Forelimb muscle (tissue), 1 donor: Measurements from ENCODE around the gene MYOM3. TPM values are rescaled to one million over a fixed set of nuclear protein-coding genes. Genes with fewer than 3 reads are reported as not detected.

Experiments
- DNase-seq: peaks from one replicate; pipeline ENCODE4 v3.0.0-alpha.2; 2013; ENCODE audit warnings: low read depth
- polyA plus RNA-seq: library from polyadenylated mRNA; unstranded; fragments of 120-200 nt; gene quantifications from one replicate; pipeline ENCODE4 v1.2.1, GENCODE V29; 2013; ENCODE audit not compliant: insufficient read length

MYOM3 gene
- polyA plus RNA-seq, 1 donor: 425 TPM

GRCh38 chr1:24096009-24096738 lies 15.8 kb downstream of the MYOM3 start:
- DNase-seq: no peak

DNA sequence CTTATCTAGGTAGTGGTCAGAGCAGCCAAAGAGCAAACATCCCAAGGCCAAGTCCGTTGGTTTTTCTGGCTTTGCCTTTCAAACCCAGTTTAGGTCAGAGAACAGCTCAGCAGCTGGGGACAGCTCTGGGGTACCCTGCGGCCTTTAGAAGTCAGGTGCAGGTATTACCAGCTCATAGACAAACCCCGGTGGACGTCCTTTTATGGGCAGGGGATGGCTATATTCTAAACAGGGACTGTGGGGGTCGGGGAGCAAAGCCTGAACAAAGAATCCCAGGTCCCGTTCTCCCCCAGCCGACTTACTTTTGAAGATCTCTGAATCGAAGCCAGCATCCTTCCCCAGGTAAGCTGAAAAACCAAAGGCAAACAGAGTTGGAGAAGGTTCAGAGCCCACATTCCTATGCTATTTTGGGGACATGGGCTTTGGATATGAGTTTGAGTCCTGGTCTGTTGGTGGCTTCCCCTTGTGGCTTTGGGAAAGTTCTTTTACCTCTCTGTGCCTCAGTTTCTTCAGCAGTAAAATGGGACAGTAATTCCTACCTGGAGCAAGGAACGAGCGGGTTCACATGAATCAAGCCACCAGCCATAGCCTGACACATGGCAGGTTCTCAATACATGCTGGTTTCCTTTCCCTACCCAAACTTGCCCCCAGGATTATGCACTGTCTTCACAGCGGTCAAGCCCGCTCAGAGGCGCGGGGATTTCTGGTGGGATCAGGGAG lies 16.6 kb downstream of the MYOM3 start:
- no peak for DNase-seq

DNA sequence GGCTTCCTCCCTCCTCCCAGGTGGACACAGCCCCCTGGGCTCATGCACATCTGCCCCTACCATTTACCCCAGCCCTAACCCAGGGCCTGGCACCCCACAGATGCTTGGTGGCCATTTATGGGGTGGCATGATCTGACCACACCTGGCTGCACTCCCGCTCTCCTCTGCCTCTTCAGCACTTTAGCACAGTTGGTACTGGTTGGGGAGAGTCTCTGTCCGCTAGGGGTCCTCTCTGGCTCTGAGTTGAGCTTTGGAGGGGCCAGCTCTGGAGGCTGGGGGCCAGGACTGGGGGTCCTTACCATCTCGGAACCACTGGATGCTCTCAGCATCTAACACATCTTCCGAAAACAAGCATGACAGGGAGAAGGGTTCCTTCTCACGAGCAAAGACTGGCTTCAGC lies 17.4 kb downstream of the MYOM3 start:
- DNase-seq: no peak

GRCh38 chr1:24093732-24094131 lies 18.2 kb downstream of the MYOM3 start:
- no peak for DNase-seq

DNA sequence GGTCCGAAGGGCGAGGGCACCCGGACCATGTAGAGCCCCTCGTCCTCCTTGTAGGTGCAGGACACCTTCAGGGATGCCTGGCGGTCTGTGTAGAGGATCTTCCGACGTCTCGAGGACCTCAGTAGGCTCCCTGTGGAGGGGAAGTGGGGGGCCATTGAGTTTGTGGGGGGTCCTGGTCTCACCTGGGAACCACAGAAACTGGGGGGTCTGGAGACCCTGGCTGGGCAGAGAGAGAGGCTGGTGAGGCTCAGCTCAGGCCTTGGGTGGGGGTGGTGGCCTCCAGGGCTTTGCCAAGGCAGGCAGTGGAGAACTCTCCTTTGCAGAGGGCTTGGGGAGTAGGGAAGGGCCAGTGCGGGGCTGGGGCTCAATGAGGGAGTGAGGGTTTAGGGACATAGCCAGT lies 19.0 kb downstream of the MYOM3 start:
- DNase-seq: no peak

DNA sequence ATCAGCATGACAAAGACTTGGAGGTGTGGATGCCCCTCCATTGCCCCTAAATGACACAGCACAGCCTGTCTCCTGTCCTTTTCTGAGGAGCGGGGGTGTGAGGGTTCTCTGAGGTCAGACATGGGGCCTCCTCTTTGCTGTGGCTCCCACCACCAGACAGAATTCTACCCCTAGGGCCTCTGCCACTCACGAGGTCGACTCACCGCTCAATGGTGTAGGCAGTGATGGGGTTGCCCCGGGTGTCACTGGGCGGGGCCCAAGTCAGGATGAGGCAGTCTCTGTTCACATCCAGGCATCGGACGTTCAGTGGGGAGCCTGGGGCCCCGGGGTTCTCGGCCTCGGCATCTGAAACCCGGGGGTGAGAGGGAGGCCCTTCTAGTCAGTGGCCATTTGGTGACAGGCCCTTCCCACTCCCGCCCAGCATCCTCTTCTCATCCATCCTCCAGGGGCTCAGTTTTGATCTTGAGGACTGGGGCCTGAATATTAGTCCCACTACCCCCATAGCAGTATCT lies 19.9 kb downstream of the MYOM3 start:
- DNase-seq: no peak

DNA sequence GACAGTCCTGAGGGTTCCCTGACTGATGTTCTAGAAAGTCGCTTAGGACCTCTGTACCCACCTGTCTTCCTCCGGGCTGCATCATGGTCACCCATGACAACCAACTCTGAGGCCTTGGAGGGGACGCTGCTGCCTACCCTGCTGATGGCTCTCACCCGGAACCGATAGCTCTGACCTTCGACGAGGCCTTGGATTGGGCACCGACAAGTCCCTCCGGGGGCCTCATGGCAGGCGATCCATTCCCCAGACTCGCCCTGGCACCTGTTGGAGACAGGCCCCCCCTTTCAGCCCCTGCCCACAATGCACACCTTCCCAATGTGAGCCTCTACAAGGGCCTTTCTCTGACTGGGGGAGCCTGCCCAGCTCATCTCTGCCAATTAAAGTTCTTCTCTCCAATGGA lies 21.2 kb downstream of the MYOM3 start:
- DNase-seq: no peak

GRCh38 chr1:24089743-24090555 lies 22.0 kb downstream of the MYOM3 start:
- DNase-seq: no peak

- DNase-seq: no peak
Observed at GRCh38 chr1:24089027-24089742, 22.8 kb downstream of the MYOM3 start.

GRCh38 chr1:24086466-24086865 lies 25.5 kb downstream of the MYOM3 start:
- DNase-seq: no peak

- no peak for DNase-seq
Observed at GRCh38 chr1:24085546-24085945, 26.4 kb downstream of the MYOM3 start.

DNA sequence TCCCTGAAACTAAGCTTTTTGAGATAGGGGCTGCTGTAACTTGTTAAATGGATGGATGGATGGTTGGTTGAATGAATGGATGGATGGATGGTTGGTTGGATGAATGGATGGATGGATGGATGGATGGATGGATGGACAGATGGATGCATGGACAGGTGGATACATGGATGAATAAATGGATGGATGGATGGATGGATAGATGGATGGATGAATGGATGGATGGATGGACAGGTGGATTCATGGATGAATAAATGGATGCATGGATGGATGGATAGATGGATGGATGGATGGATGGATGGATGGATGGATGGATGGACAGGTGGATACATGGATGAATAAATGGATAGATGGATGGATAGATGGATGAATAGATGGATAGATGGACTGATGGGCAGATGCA lies 26.9 kb downstream of the MYOM3 start:
- DNase-seq: no peak

GRCh38 chr1:24084050-24084449 lies 27.9 kb downstream of the MYOM3 start:
- no peak for DNase-seq

- no peak for DNase-seq
Observed at GRCh38 chr1:24082372-24082771, 29.6 kb downstream of the MYOM3 start.

GRCh38 chr1:24081190-24081589 lies 30.7 kb downstream of the MYOM3 start:
- no peak for DNase-seq

- DNase-seq: no peak
Observed at GRCh38 chr1:24080131-24080530, 31.8 kb downstream of the MYOM3 start.

- no peak for DNase-seq
Observed at GRCh38 chr1:24077278-24077978, 34.5 kb downstream of the MYOM3 start.

- no peak for DNase-seq
Observed at GRCh38 chr1:24075946-24076345, 36.0 kb downstream of the MYOM3 start.

GRCh38 chr1:24075590-24075854 lies 36.4 kb downstream of the MYOM3 start:
- no peak for DNase-seq

GRCh38 chr1:24074817-24075589 lies 36.9 kb downstream of the MYOM3 start:
- no peak for DNase-seq

DNA sequence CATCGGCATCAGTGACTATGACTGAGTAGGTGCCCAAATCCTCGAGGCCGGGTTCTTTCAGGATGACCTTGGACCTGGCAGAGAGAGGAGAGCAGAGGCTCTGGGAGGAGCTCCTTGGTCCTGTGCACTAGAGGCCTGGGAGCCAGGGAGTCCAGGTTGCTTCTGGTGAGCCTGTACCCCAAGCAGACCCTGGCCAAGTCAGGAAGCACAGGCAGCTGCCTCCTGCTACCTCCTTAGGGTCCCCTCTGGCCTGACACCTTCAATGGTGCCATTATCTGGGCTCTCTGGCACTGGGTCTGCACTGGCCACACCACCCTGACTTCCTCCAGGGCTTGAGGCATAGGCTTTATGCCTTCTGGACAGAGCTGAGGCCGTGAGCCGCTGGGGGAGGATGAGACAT lies 37.7 kb downstream of the MYOM3 start:
- no peak for DNase-seq
